IMR-90 (cell line): ENCODE results near the gene XPO6. TPM values are rescaled to one million over a fixed set of nuclear protein-coding genes. Genes with fewer than 3 reads are reported as not detected.

Experiments
- ATAC-seq: fragments of 200-7000 bp; cut with Tn5 transposase; 2 replicates; pipeline ENCODE4 v1.9.1; 2020; ENCODE audit warnings: low read depth, mild to moderate bottlenecking, moderate library complexity
- BruUV-seq: library from RNA; stranded (reverse); fragments of 400-500 nt; replicated peaks from 2 replicates; lab custom pipeline; 2021; lab: Mats Ljungman, UMichigan
- CTCF ChIA-PET: fragments of 300-600 bp; formaldehyde crosslinking; extraction: SDS; loops from one replicate; lab custom pipeline; 2021; ENCODE audit warnings: antibody characterized with exemption; lab: Yijun Ruan, JAX
- POLR2A ChIA-PET: fragments of 300-600 bp; sonication (Branson Sonifier 250); formaldehyde crosslinking; loops from one replicate; lab custom pipeline; 2022; ENCODE audit warnings: antibody characterized with exemption; ENCODE audit not compliant: unreplicated experiment; lab: Charles Lee
- DNase-seq: peaks from one replicate; pipeline ENCODE4 v3.0.0; 2013
- H2AFZ ChIP-seq: replicated peaks from 2 replicates; pipeline ENCODE3; 2013; ENCODE audit warnings: low read length, mild to moderate bottlenecking; ENCODE audit not compliant: poor library complexity
- H2AK5ac ChIP-seq: 2 replicates; pipeline ENCODE4 v1.6.1; 2013; ENCODE audit warnings: low read depth, low read length, inconsistent platforms
- H2AK9ac ChIP-seq: replicated peaks from 2 replicates; pipeline ENCODE3; 2013; ENCODE audit warnings: mild to moderate bottlenecking, low read depth, low read length, moderate library complexity; ENCODE audit not compliant: poor library complexity
- H2BK120ac ChIP-seq: 2 replicates; pipeline ENCODE4 v1.6.1; 2013; ENCODE audit warnings: low read depth, low read length, inconsistent platforms
- H2BK15ac ChIP-seq: 3 replicates; pipeline ENCODE4 v1.6.1; 2013; ENCODE audit warnings: low read depth, low read length, inconsistent platforms
- H2BK20ac ChIP-seq: 2 replicates; pipeline ENCODE4 v1.6.1; 2013; ENCODE audit warnings: low read depth, mild to moderate bottlenecking, inconsistent platforms, low read length, moderate library complexity
- H2BK5ac ChIP-seq: 2 replicates; pipeline ENCODE4 v1.6.1; 2013; ENCODE audit warnings: mild to moderate bottlenecking, low read depth, low read length, inconsistent platforms; ENCODE audit not compliant: poor library complexity, severe bottlenecking
- H3K14ac ChIP-seq: replicated peaks from 2 replicates; pipeline ENCODE4 v1.6.1; 2013; ENCODE audit warnings: low read depth, low read length, inconsistent platforms
- H3K18ac ChIP-seq: 2 replicates; pipeline ENCODE4 v1.6.1; 2013; ENCODE audit warnings: low read depth, low read length, control low read depth
- H3K23ac ChIP-seq: 2 replicates; pipeline ENCODE4 v1.6.1; 2013; ENCODE audit warnings: low read depth, low read length, inconsistent platforms
- H3K27ac ChIP-seq: 2 replicates; pipeline ENCODE4 v1.5.1; 2013; ENCODE audit warnings: mild to moderate bottlenecking, control low read depth, low read length; ENCODE audit not compliant: insufficient read depth
- H3K27me3 ChIP-seq: 2 replicates; pipeline ENCODE4 v1.6.1; 2013; ENCODE audit warnings: low read length; ENCODE audit not compliant: control insufficient read depth, insufficient read depth
- H3K36me3 ChIP-seq: 2 replicates; pipeline ENCODE4 v1.6.1; 2013; ENCODE audit warnings: low read length, mixed read lengths; ENCODE audit not compliant: control insufficient read depth, insufficient read depth
- H3K4ac ChIP-seq: 2 replicates; pipeline ENCODE4 v1.6.1; 2013; ENCODE audit warnings: low read depth, low read length, inconsistent platforms
- H3K4me1 ChIP-seq: 2 replicates; pipeline ENCODE4 v1.6.1; 2013; ENCODE audit warnings: low read length, mixed read lengths; ENCODE audit not compliant: control insufficient read depth, insufficient read depth
- H3K4me2 ChIP-seq: 2 replicates; pipeline ENCODE4 v1.6.1; 2013; ENCODE audit warnings: low read depth, mild to moderate bottlenecking, control low read depth, low read length, moderate library complexity
- H3K4me3 ChIP-seq: 2 replicates; pipeline ENCODE4 v1.5.1; 2013; ENCODE audit warnings: low read depth, mild to moderate bottlenecking, control low read depth, low read length, moderate library complexity; ENCODE audit not compliant: insufficient read depth
- H3K56ac ChIP-seq: 2 replicates; pipeline ENCODE4 v1.6.1; 2013; ENCODE audit warnings: low read length, inconsistent platforms; ENCODE audit not compliant: insufficient read depth; ENCODE audit errors: extremely low read depth
- H3K79me1 ChIP-seq, 2 experiments: 2 replicates each; pipeline ENCODE4 v1.6.1; 2013; ENCODE audit warnings: low read length in 2 of 2, inconsistent platforms in 1 of 2, low read depth in 1 of 2
- H3K9ac ChIP-seq: 2 replicates; pipeline ENCODE4 v1.6.1; 2013; ENCODE audit warnings: low read depth, low read length, control low read depth
- H3K9me1 ChIP-seq: 2 replicates; pipeline ENCODE4 v1.6.1; 2013; ENCODE audit warnings: low read length, inconsistent platforms; ENCODE audit not compliant: insufficient read depth
- H3K9me3 ChIP-seq: 2 replicates; pipeline ENCODE4 v1.6.1; 2013; ENCODE audit warnings: low read length; ENCODE audit not compliant: control insufficient read depth, insufficient read depth
- H4K20me1 ChIP-seq: 2 replicates; pipeline ENCODE4 v1.6.1; 2013; ENCODE audit warnings: low read length, inconsistent platforms; ENCODE audit not compliant: insufficient read depth
- H4K5ac ChIP-seq: 2 replicates; pipeline ENCODE4 v1.6.1; 2013; ENCODE audit warnings: mild to moderate bottlenecking, low read depth, low read length, control low read depth
- H4K8ac ChIP-seq, 2 experiments: 2 replicates each; pipeline ENCODE4 v1.6.1; 2013; ENCODE audit warnings: low read depth in 2 of 2, low read length in 2 of 2, control low read depth in 1 of 2, inconsistent platforms in 1 of 2
- H4K91ac ChIP-seq: 2 replicates; pipeline ENCODE4 v1.6.1; 2013; ENCODE audit warnings: low read depth, low read length, inconsistent platforms; ENCODE audit not compliant: insufficient read depth
- MAZ ChIP-seq: IDR thresholded peaks from 2 replicates; pipeline ENCODE4 v1.6.1; 2012; ENCODE audit warnings: low read depth, mild to moderate bottlenecking, low read length, improper control_type of control experiment, moderate library complexity, borderline replicate concordance
- MXI1 ChIP-seq: IDR thresholded peaks from 2 replicates; pipeline ENCODE4 v1.6.1; 2012; ENCODE audit warnings: low read depth, mild to moderate bottlenecking, low read length, moderate library complexity, borderline replicate concordance
- NFE2L2 ChIP-seq: fragments of 150-350 bp; IDR thresholded peaks from 2 replicates; pipeline ENCODE4 v1.6.1; 2016; ENCODE audit warnings: low read depth, mild to moderate bottlenecking, low read length
- RFX5 ChIP-seq: IDR thresholded peaks from 2 replicates; pipeline ENCODE4 v1.8.0; 2012; ENCODE audit warnings: low read depth, mild to moderate bottlenecking, low read length, moderate library complexity
- SMC3 ChIP-seq: fragments of 150-350 bp; IDR thresholded peaks from 2 replicates; pipeline ENCODE4 v1.6.1; 2016; ENCODE audit warnings: low read depth, mild to moderate bottlenecking, antibody characterized with exemption, low read length, moderate library complexity
- USF2 ChIP-seq: fragments of 150-350 bp; IDR thresholded peaks from 2 replicates; pipeline ENCODE4 v1.6.1; 2017; ENCODE audit warnings: mild to moderate bottlenecking, antibody characterized with exemption, low read length, low read depth
- WGBS, 2 experiments: methylation state at CpG; one replicate each; pipeline versions ENCODE4 v1.1.5 to v1.1.7; 2013; ENCODE audit warnings: missing lambda C conversion rate in 2 of 2; ENCODE audit not compliant: insufficient read length in 1 of 2; ENCODE audit errors: extremely low coverage in 2 of 2; 5-methylcytosine and 5-hydroxymethylcytosine counted together
- dilution Hi-C: fragments of 300-500 bp; cut with HindIII; formaldehyde crosslinking; loops from one replicate; pipeline ENCODE4 v1.14.3; 2018; ENCODE audit warnings: low sequenced_read_pairs; ENCODE audit not compliant: unreplicated experiment
- in situ Hi-C: fragments of 300-500 bp; cut with MboI; formaldehyde crosslinking; loops from 3 replicates; pipeline ENCODE4 v1.14.3; 2019; ENCODE audit warnings: low sequenced_read_pairs, inconsistent platforms, mixed read lengths
- intact Hi-C: fragments of 100-400 bp; cut with micrococcal nuclease; formaldehyde crosslinking; loops from 2 replicates; pipeline ENCODE4 v1.10.0; 2022
- polyA plus RNA-seq, 3 experiments: library from polyadenylated mRNA; depleted of rRNA; stranded (reverse); fragments of >200 nt; gene quantifications; 2 replicates each; pipeline ENCODE4 v1.2.3, GENCODE V29; 2012; ENCODE audit warnings: low replicate concordance in 1 of 3
- total RNA-seq: library from RNA; depleted of rRNA; stranded (reverse); fragments of >200 nt; gene quantifications from 2 replicates; pipeline ENCODE4 v1.2.3, GENCODE V29; 2012

Gene XPO6
- total and polyA plus RNA-seq, 2 of the 4 experiments (the other 2 are of a cell fraction): 108 to 184 TPM

GRCh38 chr16:28163699-28164098 is 48.1 kb downstream of the XPO6 start:
- Histone ChIP-seq H4K20me1 (peaks cover 8% of the 10 kb centered on the region; the same call in 1 of the 2 replicates), H2AFZ (no peak overlapping the region), H3K4me3 (no peak overlapping the region), H3K14ac (peak overlapping the region; percentile 51; the same call in 1 of the 2 replicates), H2AK9ac (no peak overlapping the region), H4K5ac (peak overlapping the region; percentile 15; the same call in 1 of the 2 replicates), H3K23ac (peak overlapping the region; percentile 51), H3K9me3 (no peaks in the 10 kb centered on the region), H4K8ac (peak overlapping the region in 1 of 2 experiments; percentile 50; a peak in 2 of 4 replicates), H3K36me3 (peaks cover 28% of the 10 kb centered on the region), H3K27me3 (no peaks in the 10 kb centered on the region), H3K4ac (peak overlapping the region; percentile 36), H3K27ac (peak overlapping the region; percentile 77; the same call in 1 of the 2 replicates), H4K91ac (peak overlapping the region; percentile 46; the same call in 1 of the 2 replicates), H3K9ac (no peak overlapping the region; the same call in 1 of the 2 replicates), H2BK20ac (peak overlapping the region; percentile 17; the same call in 1 of the 2 replicates), H3K18ac (peak overlapping the region; percentile 24; the same call in 1 of the 2 replicates), H2BK120ac (peak overlapping the region; percentile 53; the same call in 1 of the 2 replicates), H2BK5ac (no peak overlapping the region), H3K79me1 (peaks cover 52 to 82% of the 10 kb centered on the region in 2 experiments), H2BK15ac (no peak overlapping the region), H3K4me1 (peaks cover 11% of the 10 kb centered on the region), H3K56ac (peak overlapping the region; percentile 9; the same call in 1 of the 2 replicates), H2AK5ac (peak overlapping the region; percentile 30; the same call in 1 of the 2 replicates), H3K9me1 (peaks cover 18% of the 10 kb centered on the region), H3K4me2 (no peak overlapping the region)
- POLR2A ChIA-PET: no interaction called here
- DNase-seq (no peak), ATAC-seq (no peak)
- CTCF ChIA-PET: no interaction called here
- no peak for TF ChIP-seq MAZ
- no peak for TF ChIP-seq SMC3
- TF ChIP-seq NFE2L2: no peak
- TF ChIP-seq MXI1: no peak
- no peak for TF ChIP-seq USF2
- no peak for TF ChIP-seq RFX5
- dilution Hi-C loops: no loop called here
- intact Hi-C loops: loop anchor here (2.0 kb wide), 1 partner anchor 17 kb away; no protein-coding TSS in a partner anchor
- WGBS, 2 experiments: no CpG with 5 or more reads among the region's 4 CpGs
- BruUV-seq: no TSS peak
- in situ Hi-C loops: loop anchor here (10.0 kb wide), 1 partner anchor 59 kb away; no protein-coding TSS in a partner anchor
